Epithelial cell of esophagus (primary cell): ENCODE data around the gene DYNLL2.

Experiments
- DNase-seq: peaks from one replicate; pipeline ENCODE4 v3.0.0; 2010; ENCODE audit warnings: low read depth
- H3K4me3 ChIP-seq: 2 replicates; pipeline ENCODE4 v1.5.1; 2011; ENCODE audit warnings: mild to moderate bottlenecking, low read length, control low read depth
- TF ChIP-seq, protein P1 (sequence below): IDR thresholded peaks from 2 replicates; pipeline ENCODE4 v1.5.1; 2011; ENCODE audit warnings: low read depth, mild to moderate bottlenecking, low read length, control low read depth, inconsistent platforms; ENCODE audit not compliant: insufficient read depth; ENCODE audit errors: missing control alignments

The DYNLL2 gene

DNA sequence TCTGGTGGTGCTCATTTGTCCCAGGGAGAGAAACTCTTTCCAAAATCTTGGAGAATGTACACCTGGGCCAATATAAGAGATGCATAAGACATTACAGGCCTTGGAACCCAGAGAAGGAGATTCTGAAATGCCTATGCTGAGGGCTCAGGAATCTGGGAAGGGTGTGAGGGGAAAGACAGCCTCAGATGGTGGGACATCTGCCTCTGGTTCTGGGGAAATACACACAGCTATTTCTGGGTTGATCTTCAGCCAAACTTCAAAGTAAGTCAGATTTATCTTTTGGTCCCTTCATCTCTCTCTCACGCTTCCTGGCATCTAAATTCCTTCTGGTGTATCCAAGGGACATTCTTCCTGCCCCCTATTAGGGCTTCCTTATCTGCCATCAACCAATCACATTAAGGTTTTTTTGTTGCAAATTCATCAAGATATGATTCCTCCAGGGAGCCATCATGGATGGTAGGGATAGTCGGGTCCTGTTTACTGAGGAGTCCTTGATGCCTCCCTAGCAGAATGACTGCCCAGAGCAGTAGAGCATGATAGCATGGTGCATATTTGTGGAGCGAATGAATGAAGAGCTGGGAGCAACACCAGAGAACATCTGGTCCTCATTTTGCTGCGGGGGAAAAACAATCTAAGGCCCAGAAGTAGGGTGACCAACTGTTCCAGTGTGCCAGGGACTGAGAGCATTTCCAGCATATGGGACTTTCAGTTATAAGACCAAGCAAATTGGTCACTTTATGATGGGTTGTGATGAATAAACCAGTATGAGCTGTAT, 35.7 kb upstream of the DYNLL2 start:
- H3K4me3 ChIP-seq, result no peak overlapping the region
- TF ChIP-seq, protein P1, sequence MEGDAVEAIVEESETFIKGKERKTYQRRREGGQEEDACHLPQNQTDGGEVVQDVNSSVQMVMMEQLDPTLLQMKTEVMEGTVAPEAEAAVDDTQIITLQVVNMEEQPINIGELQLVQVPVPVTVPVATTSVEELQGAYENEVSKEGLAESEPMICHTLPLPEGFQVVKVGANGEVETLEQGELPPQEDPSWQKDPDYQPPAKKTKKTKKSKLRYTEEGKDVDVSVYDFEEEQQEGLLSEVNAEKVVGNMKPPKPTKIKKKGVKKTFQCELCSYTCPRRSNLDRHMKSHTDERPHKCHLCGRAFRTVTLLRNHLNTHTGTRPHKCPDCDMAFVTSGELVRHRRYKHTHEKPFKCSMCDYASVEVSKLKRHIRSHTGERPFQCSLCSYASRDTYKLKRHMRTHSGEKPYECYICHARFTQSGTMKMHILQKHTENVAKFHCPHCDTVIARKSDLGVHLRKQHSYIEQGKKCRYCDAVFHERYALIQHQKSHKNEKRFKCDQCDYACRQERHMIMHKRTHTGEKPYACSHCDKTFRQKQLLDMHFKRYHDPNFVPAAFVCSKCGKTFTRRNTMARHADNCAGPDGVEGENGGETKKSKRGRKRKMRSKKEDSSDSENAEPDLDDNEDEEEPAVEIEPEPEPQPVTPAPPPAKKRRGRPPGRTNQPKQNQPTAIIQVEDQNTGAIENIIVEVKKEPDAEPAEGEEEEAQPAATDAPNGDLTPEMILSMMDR, result no peak
- DNase-seq, result no peak

DNA sequence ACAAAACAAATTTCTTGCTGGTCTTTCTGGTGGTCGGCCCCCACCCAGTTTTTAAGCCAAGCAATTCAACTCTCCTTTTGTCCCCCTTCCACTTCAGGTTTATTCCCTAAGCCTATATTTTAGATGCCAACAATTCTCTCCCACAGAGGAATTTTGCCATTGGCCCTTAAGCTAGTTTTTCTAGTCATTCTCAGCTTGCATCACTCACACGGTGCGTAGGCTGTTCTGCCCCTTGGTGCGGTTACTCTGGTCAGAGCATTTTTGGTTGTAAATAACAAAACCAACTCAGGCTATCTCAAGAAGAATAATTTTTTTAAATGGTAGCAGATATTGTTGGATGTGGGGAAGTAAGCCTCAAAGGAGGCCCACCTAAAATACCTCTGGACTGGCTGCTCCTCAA, 33.7 kb upstream of the DYNLL2 start:
- no peak overlapping the region for H3K4me3 ChIP-seq
- TF ChIP-seq, protein P1, result no peak
- peak; percentile 20 for DNase-seq

DNA sequence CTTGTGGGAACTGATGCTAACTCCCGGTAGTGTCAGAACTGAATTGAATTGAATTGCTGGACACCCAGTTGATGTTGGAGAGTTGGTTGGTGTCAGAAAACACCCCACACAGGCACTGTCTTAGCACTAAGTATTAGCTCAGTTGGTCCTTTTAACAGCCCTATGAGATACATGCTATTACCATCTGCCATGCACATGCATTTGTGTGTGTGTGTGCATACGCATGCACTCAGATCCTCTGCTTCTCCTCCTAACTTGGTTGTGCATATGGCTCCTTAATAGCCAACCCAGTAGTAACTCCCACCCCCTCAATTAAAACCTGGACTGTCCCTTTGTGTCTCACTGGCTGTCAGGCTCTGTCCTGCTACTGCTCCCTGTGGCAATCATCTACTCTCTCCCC, 32.3 kb upstream of the DYNLL2 start:
- DNase-seq, result no peak
- H3K4me3 ChIP-seq, result no peak overlapping the region
- TF ChIP-seq, protein P1, result no peak

DNA sequence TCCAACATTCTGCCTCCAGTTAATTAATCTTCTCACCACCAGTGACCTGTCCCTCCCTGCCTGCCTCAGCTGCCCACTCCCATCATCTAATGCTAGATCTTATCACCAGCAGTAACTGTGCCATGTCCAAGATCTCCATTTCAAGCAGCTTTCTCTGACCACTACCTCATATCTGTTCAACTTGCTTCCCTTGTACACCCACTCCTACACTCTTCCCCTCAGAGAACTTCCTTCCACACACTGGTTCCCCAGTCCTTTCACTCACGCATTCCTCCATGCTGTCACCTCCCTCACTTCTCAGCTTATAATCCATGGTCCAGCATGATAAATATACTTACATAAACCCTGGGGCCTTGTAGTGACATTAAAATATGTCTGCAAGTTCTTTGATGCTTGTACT, 31.8 kb upstream of the DYNLL2 start:
- no peak overlapping the region for H3K4me3 ChIP-seq
- no peak for DNase-seq
- TF ChIP-seq, protein P1, result no peak

DNA sequence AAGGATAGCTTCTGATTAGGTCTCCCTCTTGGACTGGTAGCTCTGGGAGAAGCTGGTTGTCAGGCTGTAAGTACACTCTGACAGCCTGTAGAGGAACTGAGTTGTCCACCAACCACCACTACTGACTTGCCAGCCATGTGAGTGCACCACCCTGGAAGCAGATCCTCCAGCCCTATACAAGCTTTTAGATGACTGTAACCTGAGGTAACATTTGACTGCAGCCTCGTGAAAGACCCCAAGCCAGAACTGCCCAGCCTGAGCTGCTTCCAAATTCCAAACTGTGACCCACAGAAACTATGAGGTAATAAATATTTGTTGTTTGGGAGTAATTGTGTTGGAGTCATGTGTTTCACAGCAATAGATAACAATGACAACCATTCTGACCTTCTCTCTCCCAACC, 30.8 kb upstream of the DYNLL2 start:
- H3K4me3 ChIP-seq, result no peak overlapping the region
- DNase-seq, result no peak
- TF ChIP-seq, protein P1, result no peak

DNA sequence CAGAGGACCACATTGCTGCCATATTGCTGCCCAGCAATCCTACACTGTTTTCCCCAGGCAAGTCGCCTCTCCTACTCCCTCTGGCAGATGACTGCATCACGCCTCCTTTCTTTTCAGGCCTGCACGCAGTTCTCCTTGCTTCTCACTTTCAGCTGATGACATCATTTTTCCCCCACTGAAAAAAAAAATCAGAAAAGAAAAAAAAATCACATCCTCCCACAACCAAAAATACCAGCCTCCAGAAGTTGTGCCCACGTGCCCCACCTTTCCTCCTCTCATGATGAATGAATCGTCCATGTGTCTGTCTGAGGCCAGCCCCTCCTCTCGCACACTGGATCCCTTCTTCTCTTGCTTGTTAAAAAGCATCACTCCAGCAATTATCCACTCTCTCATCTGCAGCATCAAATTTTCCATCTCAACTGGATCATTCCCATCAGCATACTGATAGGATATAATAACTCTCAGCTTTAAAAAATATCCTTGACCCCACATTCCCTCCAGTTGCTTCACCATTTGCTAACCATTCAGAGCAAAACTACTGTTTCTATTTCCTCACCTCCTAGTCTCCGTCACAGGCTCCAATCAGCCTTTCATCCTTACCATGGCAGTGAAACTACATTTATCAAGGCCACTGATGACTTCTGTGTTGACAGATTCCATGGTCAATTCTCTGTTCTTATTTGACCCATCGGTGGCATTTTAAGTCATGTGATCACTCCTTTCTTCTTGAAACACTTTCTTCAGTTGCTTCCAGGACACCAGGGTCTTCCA, 30.1 kb upstream of the DYNLL2 start:
- no peak overlapping the region for H3K4me3 ChIP-seq
- DNase-seq, result no peak
- TF ChIP-seq, protein P1, result no peak
